ENCODE results near the gene RYR1. TPM values are rescaled to one million over a fixed set of nuclear protein-coding genes. Genes with fewer than 3 reads are reported as not detected.

RYR1 gene
- total and polyA plus RNA-seq, 3 experiments from 2014 or later: 0.71 to 3.3 (median 1.4) TPM

DNA sequence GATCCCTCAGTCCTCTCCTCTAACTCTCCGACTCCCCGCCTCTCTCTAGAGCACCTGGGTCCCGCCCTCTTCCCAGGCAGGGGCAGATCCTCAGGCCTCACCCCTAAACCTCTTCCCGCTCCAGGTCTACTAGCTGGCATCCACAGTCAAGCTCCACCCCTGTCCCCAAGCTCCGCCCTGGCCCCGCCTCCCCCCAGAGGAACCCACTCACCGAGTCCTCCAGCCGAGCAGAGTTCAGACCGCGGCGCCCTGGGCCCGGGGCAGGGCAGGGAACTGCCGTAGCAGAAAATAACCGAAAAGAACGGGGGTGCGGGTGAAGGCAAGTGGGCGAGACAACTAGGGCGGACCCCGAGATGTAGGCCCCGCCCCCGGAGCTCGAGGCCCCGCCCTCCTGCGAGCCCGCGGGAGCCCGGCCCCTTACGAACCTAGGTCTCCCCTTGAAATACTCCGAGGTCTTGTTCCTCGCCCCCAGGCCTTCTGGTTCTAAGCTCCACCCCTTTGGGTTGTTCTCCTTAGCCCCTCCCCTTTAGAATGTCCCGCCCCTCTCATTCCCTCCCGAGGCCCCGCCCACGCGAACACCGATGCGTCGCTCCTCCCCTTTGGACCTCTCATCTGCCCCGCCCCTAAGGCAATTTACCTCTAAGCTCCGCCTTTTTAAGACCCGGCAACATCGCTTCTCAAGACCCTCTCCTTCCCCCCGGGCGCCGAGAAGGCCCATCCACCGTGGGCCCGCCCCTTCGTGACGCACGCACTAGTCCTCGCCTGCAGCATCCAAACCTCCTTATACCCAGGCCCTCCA, 45.7 kb upstream of the RYR1 start, which contains the start of gene GGN:
Gene GGN, minus strand, starts transcription at position 485 of the 799 bp plus-strand sequence. CDS start 773 bp downstream, outside the sequence.
- peak; percentile 68 to 83 (median 71) for DNase-seq
- peaks cover 4 to 22% (median 9%) of the 10 kb centered on the region in 3 donors for H3K36me3 Mint-ChIP-seq
- Histone ChIP-seq H3K27ac (ENCODE audit: low read depth, low read length) (peak within 1 kb of the TSS; percentile 31), H3K4me1 (ENCODE audit: insufficient read depth, low read length) (peaks cover 24% of the 10 kb centered on the region), H3K4me3 (ENCODE audit: low read length) (peak within 1 kb of the TSS; percentile 78), H3K27me3 (ENCODE audit: insufficient read depth, low read length, poor library complexity, severe bottlenecking) (no peaks in the 10 kb centered on the region), H3K36me3 (ENCODE audit: insufficient read depth, low read length) (peaks cover 5% of the 10 kb centered on the region), H3K9me3 (ENCODE audit: low read length) (no peaks in the 10 kb centered on the region)
- H3K9me3 Mint-ChIP-seq: no peaks in the 10 kb centered on the region
- H3K4me3 Mint-ChIP-seq: peak within 1 kb of the TSS; percentile 82 to 95 (median 91)
- POLR2A ChIA-PET: interaction anchor here (0.5 to 3.9 kb wide), 7 partner anchors 9 to 269 kb away, joined by 3 to 19 read pairs (median 3); partner anchors contain the start of genes FAM98C and PSMD8
- peaks cover 4 to 9% of the 10 kb centered on the region in 2 donors for H3K27me3 Mint-ChIP-seq
- H3K27ac Mint-ChIP-seq: peak within 1 kb of the TSS; percentile 61 to 97 (median 88)
- peaks cover 17 to 28% (median 19%) of the 10 kb centered on the region in 3 donors for H3K4me1 Mint-ChIP-seq
- CTCF ChIA-PET: interaction anchor here (1.0 to 3.8 kb wide), 3 partner anchors 13 to 144 kb away, joined by 4 to 16 read pairs (median 15); partner anchors contain the start of genes FAM98C and PSMD8

DNA sequence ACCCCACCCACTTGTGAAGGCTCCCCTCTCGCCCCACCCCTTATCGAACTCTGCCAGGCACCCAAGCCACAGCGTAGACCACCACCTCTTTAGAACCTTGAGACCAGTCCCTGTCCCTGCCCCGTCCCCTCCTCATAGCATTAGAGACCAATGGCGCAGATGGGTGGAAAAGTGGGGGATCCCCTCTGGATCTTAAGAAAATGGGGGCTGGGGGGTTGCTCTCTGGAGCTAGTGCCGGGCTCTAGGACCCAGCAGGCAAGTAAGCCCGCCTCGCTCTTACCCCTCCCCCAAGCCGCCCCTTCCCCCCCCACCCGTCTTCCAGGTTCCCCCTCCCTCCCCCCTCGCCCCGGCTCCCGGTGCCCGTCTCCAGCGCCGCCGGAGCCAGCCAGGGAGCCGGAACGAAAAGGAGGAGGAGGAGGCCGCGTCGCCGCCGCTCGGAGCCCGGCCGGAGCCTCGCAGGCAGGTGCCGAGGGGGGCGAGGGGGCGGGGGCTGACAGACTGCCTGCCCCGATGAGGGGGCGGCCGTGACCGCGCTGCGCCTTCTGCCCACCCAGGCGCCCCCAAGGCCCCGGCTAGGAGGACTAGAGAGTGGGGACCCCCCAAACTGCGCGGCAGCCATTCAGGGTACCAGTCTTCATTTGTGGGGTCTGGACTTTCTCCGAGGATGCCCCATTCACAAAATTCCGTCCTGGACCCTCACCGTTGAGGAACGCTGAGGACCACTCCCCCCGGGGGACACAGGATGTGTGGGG, 45.0 kb upstream of the RYR1 start, which contains the start of gene SPRED3:
Gene SPRED3, plus strand, starts transcription at position 349 of the 752 bp plus-strand sequence. CDS start 1,606 bp downstream, outside the sequence.
- POLR2A ChIA-PET: interaction anchor here (0.7 to 3.9 kb wide), 4 partner anchors 8 to 268 kb away, joined by 3 to 19 read pairs (median 8); partner anchors contain the start of genes FAM98C and PSMD8
- H3K27ac ChIP-seq (ENCODE audit: low read depth, low read length): peak within 1 kb of the TSS; percentile 31
- peaks cover 17 to 28% (median 19%) of the 10 kb centered on the region in 3 donors for H3K4me1 Mint-ChIP-seq

DNA sequence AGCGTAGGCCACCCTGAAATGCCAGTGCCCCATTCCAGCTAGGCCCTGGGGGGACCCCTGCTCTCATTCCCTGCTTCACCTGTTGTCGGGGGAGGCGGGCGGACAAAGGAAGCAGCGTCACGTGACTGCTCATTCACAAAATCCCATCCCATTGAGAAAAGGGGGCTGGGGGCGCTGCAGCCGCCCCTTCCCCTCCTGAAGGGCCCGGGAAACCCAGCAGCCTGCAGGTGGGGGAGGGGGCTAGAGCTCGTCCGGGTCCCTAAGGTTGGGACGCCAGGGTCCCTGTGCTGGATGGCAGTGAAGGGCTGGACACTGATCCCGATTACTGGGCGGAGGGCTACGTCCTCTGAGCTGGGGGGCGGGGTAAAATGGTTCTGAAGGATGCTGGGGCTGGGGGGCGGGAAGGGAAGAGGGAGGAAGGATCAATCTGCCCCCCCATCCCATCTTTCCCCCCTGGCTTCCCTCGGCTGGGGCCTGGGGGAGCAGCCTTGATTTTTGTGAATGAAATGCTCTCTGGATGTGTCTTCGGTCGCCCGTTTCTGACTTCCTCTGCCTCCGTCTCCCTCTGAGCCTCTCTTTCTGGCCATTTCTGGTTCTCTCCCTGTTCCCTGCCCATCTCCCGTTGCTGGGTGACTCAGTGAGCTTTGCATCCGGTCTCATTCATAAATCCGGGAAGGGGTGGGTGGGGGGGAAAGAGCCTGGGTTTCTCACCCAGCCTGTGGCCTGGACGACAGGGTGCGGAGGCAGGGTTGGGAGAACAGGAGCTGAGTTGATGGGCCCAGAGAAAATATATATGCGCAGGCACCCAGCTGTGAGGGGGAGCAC, 44.2 kb upstream of the RYR1 start:
- Histone ChIP-seq H3K4me3 (ENCODE audit: low read length) (peak overlapping the region; percentile 26), H3K27ac (ENCODE audit: low read depth, low read length) (no peak overlapping the region), H3K36me3 (ENCODE audit: insufficient read depth, low read length) (no peaks in the 10 kb centered on the region), H3K4me1 (ENCODE audit: insufficient read depth, low read length) (peaks cover 24% of the 10 kb centered on the region), H3K9me3 (ENCODE audit: low read length) (no peaks in the 10 kb centered on the region), H3K27me3 (ENCODE audit: insufficient read depth, low read length, poor library complexity, severe bottlenecking) (no peaks in the 10 kb centered on the region)
- Mint-ChIP-seq H3K4me1 (peaks cover 23 to 33% (median 26%) of the 10 kb centered on the region in 3 donors), H3K27me3 (peaks cover 4 to 9% of the 10 kb centered on the region in 2 donors), H3K36me3 (peaks cover 0 to 7% (median 0%) of the 10 kb centered on the region in 3 donors), H3K9me3 (no peaks in the 10 kb centered on the region), H3K4me3 (peak overlapping the region; percentile 59 to 90 (median 74)), H3K27ac (peak overlapping the region in 3 of 8 donors; percentile 48 to 56 (median 53))
- CTCF ChIA-PET: interaction anchor here (2.0 to 3.8 kb wide), 2 partner anchors 13 to 15 kb away, joined by 12 to 15 read pairs; partner anchors contain the start of genes FAM98C and PSMD8
- DNase-seq: no peak
- POLR2A ChIA-PET: interaction anchor here (0.5 to 3.9 kb wide), 2 partner anchors 14 to 728 kb away, joined by 3 to 19 read pairs; partner anchors contain the start of gene FAM98C

More for the DNA sequence above, 45.0 kb upstream of the RYR1 start, which contains the start of gene SPRED3:
- H3K9me3 ChIP-seq (ENCODE audit: low read length): no peaks in the 10 kb centered on the region
- CTCF ChIA-PET: interaction anchor here (1.5 to 3.8 kb wide), 3 partner anchors 14 kb away, joined by 12 to 16 read pairs (median 15); partner anchors contain the start of genes FAM98C and PSMD8
- no peaks in the 10 kb centered on the region for H3K36me3 ChIP-seq (ENCODE audit: insufficient read depth, low read length)
- H3K27me3 ChIP-seq (ENCODE audit: insufficient read depth, low read length, poor library complexity, severe bottlenecking): no peaks in the 10 kb centered on the region
- H3K27me3 Mint-ChIP-seq: peaks cover 4 to 9% of the 10 kb centered on the region in 2 donors
- H3K36me3 Mint-ChIP-seq: peaks cover 0 to 14% (median under 1%) of the 10 kb centered on the region in 3 donors
- peak within 1 kb of the TSS; percentile 82 to 95 (median 91) for H3K4me3 Mint-ChIP-seq
- peak within 1 kb of the TSS; percentile 61 to 97 (median 88) for H3K27ac Mint-ChIP-seq
- peaks cover 24% of the 10 kb centered on the region for H3K4me1 ChIP-seq (ENCODE audit: insufficient read depth, low read length)
- H3K4me3 ChIP-seq (ENCODE audit: low read length): peak within 1 kb of the TSS; percentile 78
- DNase-seq: peak in 1 of 5 donors; percentile 33
- no peaks in the 10 kb centered on the region for H3K9me3 Mint-ChIP-seq

DNA sequence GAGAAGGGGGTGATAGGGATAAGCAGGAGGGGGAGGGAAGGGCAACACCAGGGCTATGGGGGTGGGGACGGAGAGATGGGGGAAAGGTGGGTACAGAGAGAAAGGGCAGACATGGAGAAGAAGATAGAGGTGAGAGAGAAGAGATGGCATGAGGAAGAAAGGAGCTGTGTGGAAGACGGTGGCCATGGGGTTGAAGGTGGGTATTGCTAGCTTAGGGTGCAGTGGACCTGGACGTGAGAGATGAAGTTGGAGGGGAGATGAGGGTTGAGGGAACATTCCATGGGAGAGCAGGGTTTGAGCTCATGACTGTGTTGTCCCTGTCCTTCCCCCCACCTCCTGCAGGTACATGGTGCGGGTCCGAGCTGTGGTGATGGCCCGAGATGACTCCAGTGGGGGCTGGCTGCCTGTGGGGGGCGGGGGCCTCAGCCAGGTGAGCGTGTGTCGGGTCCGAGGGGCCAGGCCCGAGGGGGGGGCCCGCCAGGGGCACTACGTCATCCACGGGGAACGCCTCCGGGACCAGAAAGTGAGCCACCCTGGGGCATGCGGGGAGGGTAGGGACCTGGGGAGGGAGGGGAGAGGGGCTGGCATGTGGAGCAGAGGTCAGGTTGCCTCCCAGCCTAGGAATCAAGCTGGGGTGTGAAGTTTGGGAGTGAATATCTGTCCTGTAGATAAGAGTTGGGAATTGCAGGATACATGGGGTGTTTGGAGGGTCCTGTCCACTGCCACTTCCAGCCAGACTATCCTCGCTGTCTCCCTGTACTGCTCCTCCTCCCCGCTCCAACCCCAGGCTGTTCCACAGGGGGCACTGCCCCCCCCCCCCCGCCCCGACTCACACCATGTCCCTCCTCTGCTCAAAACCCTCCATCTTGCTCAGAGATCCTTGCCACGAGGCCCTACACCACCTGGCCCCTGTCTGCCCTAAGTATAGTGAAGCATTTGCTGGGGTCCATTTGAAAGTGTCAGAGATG, 43.2 kb upstream of the RYR1 start:
- Histone ChIP-seq H3K4me1 (ENCODE audit: insufficient read depth, low read length) (peaks cover 31% of the 10 kb centered on the region), H3K4me3 (ENCODE audit: low read length) (no peak overlapping the region), H3K27me3 (ENCODE audit: insufficient read depth, low read length, poor library complexity, severe bottlenecking) (no peaks in the 10 kb centered on the region), H3K36me3 (ENCODE audit: insufficient read depth, low read length) (no peaks in the 10 kb centered on the region), H3K9me3 (ENCODE audit: low read length) (no peaks in the 10 kb centered on the region), H3K27ac (ENCODE audit: low read depth, low read length) (no peak overlapping the region)
- Mint-ChIP-seq H3K4me1 (peaks cover 28 to 37% (median 31%) of the 10 kb centered on the region in 3 donors), H3K9me3 (no peaks in the 10 kb centered on the region), H3K27me3 (peaks cover 6 to 9% of the 10 kb centered on the region in 2 donors), H3K4me3 (peak overlapping the region in 6 of 7 donors; percentile 26 to 78 (median 72)), H3K27ac (peak overlapping the region in 3 of 8 donors; percentile 18 to 39 (median 35)), H3K36me3 (peaks cover 0 to 3% (median 0%) of the 10 kb centered on the region in 3 donors)
- ChIA-PET CTCF (interaction anchor here (0.7 to 3.8 kb wide), 3 partner anchors 13 to 540 kb away, joined by 3 to 15 read pairs (median 12); partner anchors contain the start of genes FAM98C, PSMD8 and SARS2), POLR2A (interaction anchor here (0.5 to 3.9 kb wide), 2 partner anchors 13 to 727 kb away, joined by 3 to 19 read pairs; partner anchors contain the start of gene FAM98C)
- DNase-seq: no peak

DNA sequence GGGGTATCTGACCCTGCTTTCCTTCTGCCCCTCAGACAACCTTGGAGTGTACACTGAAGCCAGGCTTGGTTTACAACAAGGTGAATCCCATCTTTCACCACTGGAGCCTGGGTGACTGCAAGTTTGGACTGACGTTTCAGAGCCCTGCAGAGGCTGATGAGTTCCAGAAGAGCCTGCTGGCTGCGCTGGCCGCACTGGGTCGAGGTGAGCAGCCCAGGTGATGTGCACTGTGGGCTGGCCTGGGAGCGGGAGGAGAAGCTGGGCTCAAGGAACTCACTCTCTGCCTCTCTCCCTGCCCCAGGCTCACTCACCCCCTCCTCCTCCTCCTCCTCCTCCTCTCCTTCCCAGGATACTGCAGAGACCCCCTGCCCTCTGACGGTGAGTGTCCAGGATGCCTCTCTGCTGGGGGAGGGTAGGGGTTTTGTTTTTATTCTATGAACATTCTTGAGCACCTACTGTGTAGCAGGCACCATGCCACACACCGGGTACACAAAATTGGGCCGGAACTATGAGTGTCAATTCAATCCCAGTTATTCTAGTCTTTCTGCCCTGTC, 41.5 kb upstream of the RYR1 start:
- H3K4me1 Mint-ChIP-seq: peaks cover 37 to 46% (median 37%) of the 10 kb centered on the region in 3 donors
- H3K27me3 ChIP-seq (ENCODE audit: insufficient read depth, low read length, poor library complexity, severe bottlenecking): no peaks in the 10 kb centered on the region
- H3K4me3 Mint-ChIP-seq: peak overlapping the region in 1 of 7 donors; percentile 0
- H3K9me3 ChIP-seq (ENCODE audit: low read length): no peaks in the 10 kb centered on the region
- H3K36me3 Mint-ChIP-seq: peaks cover 0 to 3% (median 0%) of the 10 kb centered on the region in 3 donors
- no peaks in the 10 kb centered on the region for H3K36me3 ChIP-seq (ENCODE audit: insufficient read depth, low read length)
- no peak overlapping the region for H3K4me3 ChIP-seq (ENCODE audit: low read length)
- CTCF ChIA-PET: interaction anchor here (1.3 kb wide), 1 partner anchor 11 kb away, joined by 3 read pairs; the partner anchor contains the start of gene FAM98C
- POLR2A ChIA-PET: no interaction called here
- no peaks in the 10 kb centered on the region for H3K9me3 Mint-ChIP-seq
- H3K4me1 ChIP-seq (ENCODE audit: insufficient read depth, low read length): peaks cover 36% of the 10 kb centered on the region
- H3K27ac ChIP-seq (ENCODE audit: low read depth, low read length): no peak overlapping the region
- no peak overlapping the region for H3K27ac Mint-ChIP-seq
- peaks cover 6 to 9% of the 10 kb centered on the region in 2 donors for H3K27me3 Mint-ChIP-seq
- DNase-seq: no peak

DNA sequence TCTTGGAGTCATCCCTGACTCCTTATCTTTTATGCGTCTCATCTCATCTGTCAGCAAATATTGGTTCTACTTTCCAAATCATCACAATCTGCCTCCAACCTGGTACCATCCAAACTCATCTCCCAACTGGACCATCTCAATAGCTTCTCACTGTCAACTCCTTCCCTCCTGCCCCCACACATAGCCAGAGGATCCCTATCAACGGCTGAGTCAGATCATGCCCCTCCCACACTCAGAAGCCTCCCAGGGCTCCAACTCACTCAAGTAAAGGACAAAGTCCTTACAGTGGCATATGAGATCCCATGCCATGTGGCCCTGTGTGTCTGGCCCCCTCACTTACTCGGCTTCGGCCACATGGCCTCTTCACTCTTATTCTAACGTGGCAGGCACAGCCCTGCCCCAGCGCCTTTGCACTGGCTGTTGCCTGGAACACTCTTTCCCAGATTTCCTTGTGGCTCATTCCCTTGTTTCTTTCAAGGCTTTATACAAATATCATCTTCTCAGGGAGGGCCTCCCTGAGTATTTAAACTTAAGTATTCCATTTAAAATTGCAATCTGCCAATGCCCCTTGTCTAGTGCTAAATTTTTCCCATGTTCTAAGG, 40.7 kb upstream of the RYR1 start:
- no peaks in the 10 kb centered on the region for H3K36me3 ChIP-seq (ENCODE audit: insufficient read depth, low read length)
- H3K27ac ChIP-seq (ENCODE audit: low read depth, low read length): no peak overlapping the region
- Mint-ChIP-seq H3K27ac (peak overlapping the region in 2 of 8 donors; percentile 43 to 47), H3K27me3 (peaks cover 4 to 6% of the 10 kb centered on the region in 2 donors), H3K4me3 (peak overlapping the region in 1 of 7 donors; percentile 49), H3K4me1 (peaks cover 32 to 38% (median 33%) of the 10 kb centered on the region in 3 donors), H3K36me3 (no peaks in the 10 kb centered on the region), H3K9me3 (no peaks in the 10 kb centered on the region)
- no peak for DNase-seq
- H3K4me1 ChIP-seq (ENCODE audit: insufficient read depth, low read length): peaks cover 28% of the 10 kb centered on the region
- no peak overlapping the region for H3K4me3 ChIP-seq (ENCODE audit: low read length)
- POLR2A ChIA-PET: no interaction called here
- no peaks in the 10 kb centered on the region for H3K27me3 ChIP-seq (ENCODE audit: insufficient read depth, low read length, poor library complexity, severe bottlenecking)
- CTCF ChIA-PET: interaction anchor here (1.3 to 1.6 kb wide), 2 partner anchors 10 to 19 kb away, joined by 3 read pairs; partner anchors contain the start of genes FAM98C and PSMD8
- H3K9me3 ChIP-seq (ENCODE audit: low read length): no peaks in the 10 kb centered on the region

Measured in CD8-positive, alpha-beta memory T cell (primary cell).